ENCODE data around the gene MRPS18B. TPM values are rescaled to one million over a fixed set of nuclear protein-coding genes. Genes with fewer than 3 reads are reported as not detected.

The MRPS18B gene
- total RNA-seq, 1 experiment from 2014 or later, result 116 TPM

- no peak for DNase-seq (ENCODE audit: extremely low read depth, low read depth)
Observed at GRCh38 chr6:30601815-30602641, 15.6 kb upstream of the MRPS18B start.

- no peak for DNase-seq (ENCODE audit: extremely low read depth, low read depth)
Observed at GRCh38 chr6:30603961-30604360, 13.7 kb upstream of the MRPS18B start.

GRCh38 chr6:30610065-30610464 is 7.6 kb upstream of the MRPS18B start:
- DNase-seq (ENCODE audit: extremely low read depth, low read depth), result no peak

- no peak for DNase-seq (ENCODE audit: extremely low read depth, low read depth)
Observed at GRCh38 chr6:30611150-30611855, 6.3 kb upstream of the MRPS18B start.

- DNase-seq (ENCODE audit: extremely low read depth, low read depth), result no peak
Observed at GRCh38 chr6:30611856-30612194, 5.8 kb upstream of the MRPS18B start.

- DNase-seq (ENCODE audit: extremely low read depth, low read depth), result no peak
Observed at GRCh38 chr6:30612213-30612612, 5.4 kb upstream of the MRPS18B start.

- no peak for DNase-seq (ENCODE audit: extremely low read depth, low read depth)
Observed at GRCh38 chr6:30612687-30613248, 4.9 kb upstream of the MRPS18B start.

GRCh38 chr6:30613251-30614043 is 4.2 kb upstream of the MRPS18B start:
- no peak for DNase-seq (ENCODE audit: extremely low read depth, low read depth)

- no peak for DNase-seq (ENCODE audit: extremely low read depth, low read depth)
Observed at GRCh38 chr6:30614044-30614842, 3.4 kb upstream of the MRPS18B start.

- DNase-seq (ENCODE audit: extremely low read depth, low read depth), result peak; percentile 96
Observed at GRCh38 chr6:30614843-30615218, 2.8 kb upstream of the MRPS18B start.

GRCh38 chr6:30615219-30615957 is 2.3 kb upstream of the MRPS18B start:
- DNase-seq (ENCODE audit: extremely low read depth, low read depth), result peak; percentile 58

- no peak for DNase-seq (ENCODE audit: extremely low read depth, low read depth)
Observed at GRCh38 chr6:30615958-30616810, 1.5 kb upstream of the MRPS18B start.

GRCh38 chr6:30616811-30617564 is 652 bp upstream of the MRPS18B start, which contains the start of gene PPP1R10:
Gene PPP1R10, minus strand, starts transcription at chr6:30617243. Its CDS starts 7,299 bp downstream, at chr6:30609944.
- peak; percentile 99 for DNase-seq (ENCODE audit: extremely low read depth, low read depth)

GRCh38 chr6:30618270-30618797 is 694 bp downstream of the MRPS18B start:
- no peak for DNase-seq (ENCODE audit: extremely low read depth, low read depth)

- DNase-seq (ENCODE audit: extremely low read depth, low read depth), result no peak
Observed at GRCh38 chr6:30619561-30619960, 1.9 kb downstream of the MRPS18B start.

GRCh38 chr6:30625511-30625910 is 7.9 kb downstream of the MRPS18B start:
- DNase-seq (ENCODE audit: extremely low read depth, low read depth), result no peak

Measured in NCI-H460 (cell line).